CD4-positive, alpha-beta T cell treated with Interferon alpha-2 for 1 hour (primary cell): ENCODE data around the gene CNNM4.
"Not testable (repeated sequence)": the region's sequence is repeated elsewhere in the genome, so short reads cannot be mapped to it uniquely, and the experiment has no call there.

ENCODE experiments used
- DNase-seq, 2 donors: peaks; one replicate each; pipeline ENCODE4 v3.0.0-alpha.2; 2020 to 2022

CNNM4 gene

DNA sequence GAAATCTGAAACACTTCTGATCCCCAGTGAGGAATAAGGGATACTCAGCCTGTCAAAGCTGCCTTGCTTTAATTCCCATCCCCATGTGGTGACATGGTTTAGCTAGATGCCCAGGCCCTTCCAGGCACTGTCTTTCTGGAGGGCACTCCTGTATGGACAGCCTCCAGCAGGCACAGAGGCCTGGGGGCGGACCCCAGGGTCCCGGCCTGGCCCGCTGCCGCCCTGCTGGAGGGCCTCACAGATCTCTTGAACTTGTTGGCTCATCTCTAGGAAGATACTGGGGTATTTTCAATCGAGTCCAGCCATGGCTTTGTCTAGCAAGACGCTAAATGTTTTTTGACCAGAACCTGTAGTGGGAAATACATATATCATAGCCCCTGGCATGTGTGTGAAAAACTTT lies 34.4 kb downstream of the CNNM4 start:
- DNase-seq: no peak

GRCh38 chr2:96796497-96796896 lies 35.8 kb downstream of the CNNM4 start:
- not testable (repeated sequence) for DNase-seq

DNA sequence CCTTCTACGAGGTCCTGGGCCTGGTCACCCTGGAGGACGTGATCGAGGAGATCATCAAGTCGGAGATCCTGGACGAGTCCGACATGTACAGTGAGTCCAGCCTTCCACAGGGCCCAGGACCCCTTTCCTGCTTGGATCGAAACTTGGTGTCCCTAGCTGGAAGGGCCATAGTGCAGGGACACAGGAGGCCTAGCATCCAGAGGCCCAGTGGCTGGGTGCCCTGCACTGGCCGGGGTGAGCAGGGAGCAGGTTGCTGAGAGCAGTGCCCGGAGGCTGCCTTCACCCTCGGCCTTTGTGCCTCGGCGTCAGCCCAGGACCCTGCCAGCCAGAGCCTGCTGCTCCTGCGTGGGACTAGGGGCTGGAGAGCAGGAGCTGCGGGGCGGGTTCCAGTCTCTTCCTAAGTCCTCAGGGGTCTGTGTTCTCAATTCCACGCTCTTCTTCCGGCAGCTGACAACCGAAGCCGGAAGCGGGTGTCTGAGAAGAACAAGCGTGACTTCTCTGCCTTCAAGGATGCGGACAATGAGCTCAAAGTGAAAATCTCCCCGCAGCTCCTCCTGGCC lies 36.4 kb downstream of the CNNM4 start:
- DNase-seq: no peak

DNA sequence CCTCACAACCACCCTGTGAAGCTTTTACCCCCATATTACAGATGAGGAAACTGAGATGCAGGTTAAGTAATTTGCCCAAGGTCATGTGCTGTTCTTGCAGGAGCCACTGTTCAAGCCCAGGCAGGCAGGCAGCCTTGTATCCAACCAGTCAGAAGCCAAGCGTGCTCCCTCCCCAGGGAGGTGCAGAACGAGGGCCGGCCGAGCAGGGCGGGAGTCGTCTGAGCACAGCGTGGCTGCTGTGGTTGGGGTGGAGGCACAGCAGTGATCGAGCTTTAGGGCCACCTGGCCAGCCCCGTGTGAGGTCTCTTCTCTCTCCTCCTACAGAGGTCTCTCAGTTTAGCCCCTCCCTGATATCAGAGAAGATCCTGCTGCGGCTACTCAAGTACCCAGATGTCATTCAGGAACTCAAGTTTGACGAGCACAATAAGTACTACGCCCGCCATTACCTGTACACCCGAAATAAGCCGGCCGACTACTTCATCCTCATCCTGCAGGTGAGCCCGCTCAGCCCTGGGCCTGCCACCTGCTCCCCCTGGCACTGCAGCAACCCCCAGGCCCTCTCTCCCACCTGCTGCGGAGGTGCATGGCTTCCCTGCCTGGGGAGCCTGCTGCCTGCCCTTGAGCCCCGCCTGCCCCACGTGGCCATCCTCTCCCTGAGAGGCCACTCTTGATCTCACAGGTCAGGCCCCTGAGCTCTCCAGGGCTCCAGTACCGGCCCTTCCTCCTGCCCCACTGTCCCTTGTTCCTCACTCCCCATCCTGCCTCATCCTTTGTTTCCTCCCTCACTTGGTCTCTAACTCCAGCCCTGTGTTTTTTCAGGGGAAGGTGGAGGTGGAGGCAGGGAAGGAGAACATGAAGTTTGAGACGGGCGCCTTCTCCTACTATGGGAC lies 38.3 kb downstream of the CNNM4 start:
- no peak for DNase-seq

- no peak for DNase-seq
These were observed 38.9 kb downstream of the CNNM4 start for GRCh38 chr2:96799623-96799935.

- no peak for DNase-seq
These were observed 39.6 kb downstream of the CNNM4 start for GRCh38 chr2:96800061-96801004.

GRCh38 chr2:96801005-96801785 lies 40.5 kb downstream of the CNNM4 start:
- peak; percentile 65 to 78 for DNase-seq

DNA sequence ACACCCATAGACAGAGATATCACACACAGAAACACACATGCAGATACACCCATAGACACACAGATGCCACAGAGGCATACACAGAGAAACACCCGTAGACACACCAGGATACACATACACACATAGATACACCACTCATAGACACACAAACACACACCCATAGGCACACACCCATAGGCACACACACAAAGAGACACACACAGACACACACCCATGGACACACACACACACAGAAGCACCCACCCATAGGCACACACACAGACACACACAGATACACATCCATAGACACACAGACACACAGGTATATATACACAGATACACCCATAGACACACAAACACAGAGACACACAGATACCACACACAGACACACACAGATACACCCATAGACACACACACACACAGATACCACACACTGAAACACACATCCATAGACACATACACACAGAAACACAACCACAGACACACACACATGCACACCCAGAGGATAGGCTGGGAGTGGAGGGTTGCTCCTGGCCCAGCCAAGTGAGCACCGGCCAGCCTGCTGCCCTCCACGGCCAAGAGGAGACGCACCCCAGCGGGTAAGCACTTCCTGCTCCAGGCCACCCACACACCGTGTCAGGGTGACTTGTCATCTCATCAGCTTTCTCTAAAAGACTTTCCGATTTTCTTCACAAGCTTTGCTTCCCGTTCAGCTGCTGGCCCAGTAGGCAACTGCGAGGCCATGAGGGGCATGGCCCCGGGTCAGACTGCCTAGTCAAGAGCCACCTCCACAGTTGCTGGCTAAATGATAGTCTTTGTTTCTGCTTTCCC lies 41.3 kb downstream of the CNNM4 start:
- DNase-seq: peak in 1 of 2 donors; percentile 27

DNA sequence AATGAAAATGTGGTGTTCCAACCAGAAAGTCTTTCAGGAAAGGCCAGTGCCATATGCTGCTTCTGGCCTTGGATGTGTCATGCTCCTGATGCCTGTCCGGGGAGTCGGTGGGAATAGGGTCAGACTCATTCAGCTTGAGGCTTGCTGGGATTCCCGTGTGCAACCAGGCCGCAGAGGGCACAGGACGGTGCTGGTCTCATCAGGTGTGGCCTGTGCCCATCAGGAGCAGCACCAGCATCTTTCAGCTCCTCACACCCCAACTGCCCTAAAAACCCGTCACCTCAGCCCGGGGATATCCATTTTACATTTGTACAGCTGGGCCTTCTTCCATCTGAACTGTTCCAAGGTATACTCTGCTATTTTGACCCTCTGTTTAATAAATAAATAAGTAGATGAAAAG lies 42.0 kb downstream of the CNNM4 start:
- no peak for DNase-seq

- no peak for DNase-seq
These were observed 44.3 kb downstream of the CNNM4 start for GRCh38 chr2:96804986-96805385.

DNA sequence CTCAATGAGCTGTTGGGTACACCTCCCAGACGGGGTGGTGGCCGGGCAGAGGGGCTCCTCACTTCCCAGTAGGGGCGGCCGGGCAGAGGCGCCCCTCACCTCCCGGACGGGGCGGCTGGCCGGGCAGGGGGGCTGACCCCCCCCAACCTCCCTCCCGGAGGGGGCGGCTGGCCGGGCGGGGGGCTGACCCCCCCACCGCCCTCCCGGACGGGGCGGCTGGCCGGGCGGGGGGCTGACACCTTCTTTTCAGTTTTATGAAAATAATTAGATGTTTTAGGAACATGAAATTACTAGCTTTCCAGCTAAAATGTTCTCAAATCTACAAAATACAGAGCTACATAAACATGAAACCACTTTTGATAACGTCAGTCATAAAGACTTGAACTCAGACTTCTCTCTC lies 45.2 kb downstream of the CNNM4 start:
- DNase-seq: not testable (repeated sequence)

- DNase-seq: peak; percentile 24 to 49
These were observed 45.9 kb downstream of the CNNM4 start for GRCh38 chr2:96806468-96807126.

GRCh38 chr2:96807127-96807471 lies 46.4 kb downstream of the CNNM4 start:
- DNase-seq: no peak

DNA sequence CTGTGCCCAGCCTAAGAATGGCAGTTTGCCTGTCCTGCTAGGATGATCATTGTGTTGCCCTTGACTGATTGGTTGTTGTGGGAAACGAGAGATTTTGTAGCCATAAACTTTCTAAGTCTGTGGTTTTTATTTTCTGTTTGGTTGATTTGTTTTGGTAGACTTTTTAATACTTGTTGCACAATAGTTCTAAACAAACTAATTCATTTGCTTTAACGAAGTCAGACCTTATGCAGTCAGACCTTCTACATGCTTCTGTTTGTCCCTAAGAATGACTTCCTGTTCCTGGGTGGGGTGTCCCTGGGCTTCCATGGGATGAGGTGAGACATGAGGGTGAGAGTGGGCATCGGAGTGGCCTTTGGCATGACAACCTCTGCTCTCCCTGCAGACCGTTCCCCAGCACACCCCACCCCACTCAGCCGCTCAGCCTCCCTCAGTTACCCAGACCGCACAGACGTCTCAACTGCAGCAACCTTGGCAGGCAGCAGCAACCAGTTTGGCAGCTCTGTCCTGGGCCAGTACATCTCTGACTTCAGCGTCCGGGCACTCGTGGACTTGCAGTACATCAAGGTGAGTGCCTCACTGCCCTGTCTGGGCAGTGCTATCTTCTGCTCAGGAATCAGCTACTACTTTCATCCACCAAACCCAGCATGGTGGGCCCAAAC lies 47.6 kb downstream of the CNNM4 start:
- DNase-seq: no peak

DNA sequence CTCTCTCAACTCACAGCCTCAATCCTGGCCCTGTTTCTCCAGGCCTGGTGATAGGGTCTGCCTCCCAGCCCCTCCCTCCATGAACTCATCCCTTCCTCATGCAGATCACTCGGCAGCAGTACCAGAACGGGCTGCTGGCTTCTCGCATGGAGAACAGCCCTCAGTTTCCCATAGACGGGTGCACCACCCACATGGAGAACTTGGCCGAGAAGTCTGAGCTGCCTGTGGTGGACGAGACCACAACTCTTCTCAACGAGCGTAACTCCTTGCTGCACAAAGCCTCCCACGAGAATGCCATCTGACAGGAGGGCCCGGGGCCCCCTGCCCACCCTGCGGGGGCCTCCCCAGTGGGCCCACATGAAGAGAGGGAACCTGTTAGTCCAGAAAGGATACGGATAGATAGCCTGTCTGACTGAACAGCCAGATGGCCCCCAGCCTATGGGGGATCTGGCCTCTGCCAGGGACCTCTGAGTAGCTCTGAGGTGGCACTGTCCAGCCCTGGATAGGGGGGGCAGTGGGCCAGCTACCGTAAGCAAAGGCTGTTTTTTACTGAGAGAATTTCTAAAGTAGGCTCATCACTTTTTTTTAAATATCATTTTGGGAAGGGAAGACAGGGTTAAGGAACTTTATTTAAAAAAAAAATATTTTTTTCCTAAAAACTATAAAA lies 48.6 kb downstream of the CNNM4 start:
- no peak for DNase-seq

DNA sequence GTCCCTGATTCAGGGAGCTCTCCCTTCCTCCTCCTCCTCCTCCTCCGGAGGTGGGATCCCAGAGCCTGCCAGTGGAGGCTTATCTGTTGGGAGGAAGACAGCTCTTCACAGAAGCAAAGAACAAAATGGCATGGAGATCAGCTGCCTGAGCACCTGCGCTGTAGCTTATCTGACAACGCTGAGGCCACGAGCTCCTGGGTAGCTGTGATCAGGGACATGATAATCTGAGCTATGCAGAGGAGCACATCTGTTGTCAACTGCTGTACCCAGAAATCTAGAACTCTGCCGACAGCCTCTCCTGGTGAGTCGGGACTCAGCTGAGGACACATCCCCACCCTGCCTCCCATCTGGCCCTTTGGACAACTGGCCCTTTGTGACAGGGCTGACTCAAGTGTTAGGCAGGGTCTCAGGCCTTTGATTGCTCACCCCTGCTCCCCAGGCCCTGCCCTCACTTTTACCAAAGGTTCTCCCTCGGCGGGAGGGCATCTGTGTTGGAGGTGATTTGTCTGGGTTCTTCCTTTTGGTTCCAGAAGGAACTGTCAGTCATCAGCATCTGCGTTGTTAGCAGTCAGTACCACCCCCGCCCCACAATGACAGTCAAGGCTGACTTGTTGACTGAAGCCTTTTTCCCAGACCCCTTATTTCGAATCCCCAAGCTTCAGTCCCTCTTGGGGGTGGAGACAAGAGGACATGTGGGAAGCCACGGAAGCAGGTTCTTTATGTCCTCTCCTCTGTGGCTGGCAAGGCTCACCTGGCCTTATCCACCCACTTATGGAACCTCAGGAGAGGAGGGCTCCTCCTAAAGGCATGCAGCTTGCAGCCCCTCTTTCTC lies 49.5 kb downstream of the CNNM4 start:
- DNase-seq: no peak

DNA sequence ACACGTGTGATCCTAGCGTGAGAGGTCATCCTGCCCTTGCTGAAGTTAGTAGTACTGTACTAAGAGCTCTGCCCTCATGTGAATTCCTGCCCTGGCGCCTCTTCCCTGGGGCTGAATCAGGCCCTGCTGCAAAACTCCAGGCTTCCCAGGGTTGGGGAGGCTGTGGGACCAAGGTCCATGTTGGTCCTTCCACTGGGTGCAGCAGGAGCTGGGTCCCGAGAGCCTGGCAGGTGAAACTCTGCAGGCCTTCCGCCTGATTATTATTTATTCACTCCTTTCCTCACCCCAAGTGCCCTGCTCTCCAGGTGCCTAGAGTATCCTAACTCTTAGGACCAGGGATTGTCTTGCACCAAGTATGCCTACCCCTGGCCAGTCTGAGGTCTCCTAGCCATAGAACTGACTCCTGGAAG lies 50.1 kb downstream of the CNNM4 start:
- DNase-seq: no peak

- DNase-seq: no peak
These were observed 51.2 kb downstream of the CNNM4 start for GRCh38 chr2:96811917-96812316.

- no peak for DNase-seq
These were observed 53.0 kb downstream of the CNNM4 start for GRCh38 chr2:96813656-96814055.
